Fibroblast of lung (primary cell): ENCODE results near the gene CD84. TPM values are rescaled to one million over a fixed set of nuclear protein-coding genes. Genes with fewer than 3 reads are reported as not detected.
"Not testable (repeated sequence)": the region's sequence is repeated elsewhere in the genome, so short reads cannot be mapped to it uniquely, and the experiment has no call there.

Source experiments
- DNase-seq, 2 donors: peaks; one replicate each; pipeline versions ENCODE4 v3.0.0 to v3.0.0-alpha.2; 2010; ENCODE audit warnings: low read depth in 2 of 2
- H2AFZ ChIP-seq: 2 replicates; pipeline ENCODE4 v1.5.1; 2012; ENCODE audit warnings: low read length, control low read depth, inconsistent platforms
- H3K27ac ChIP-seq: 2 replicates; pipeline ENCODE4 v1.5.1; 2011; ENCODE audit warnings: low read length, control low read depth; ENCODE audit not compliant: insufficient read depth
- H3K27me3 ChIP-seq: 2 replicates; pipeline ENCODE4 v1.5.1; 2011; ENCODE audit warnings: mild to moderate bottlenecking, low read length; ENCODE audit not compliant: control insufficient read depth, insufficient read depth
- H3K36me3 ChIP-seq: 2 replicates; pipeline ENCODE4 v1.5.1; 2011; ENCODE audit warnings: low read length; ENCODE audit not compliant: control insufficient read depth, insufficient read depth
- H3K4me1 ChIP-seq: 2 replicates; pipeline ENCODE4 v1.5.1; 2011; ENCODE audit warnings: low read length; ENCODE audit not compliant: control insufficient read depth, insufficient read depth; ENCODE audit errors: extremely low read depth
- H3K4me2 ChIP-seq: 2 replicates; pipeline ENCODE4 v1.5.1; 2011; ENCODE audit warnings: low read length, control low read depth; ENCODE audit not compliant: insufficient read depth; ENCODE audit errors: extremely low read depth
- H3K4me3 ChIP-seq, 4 experiments: fragments of 200-600 bp in 1 of 4; sonication (generic) in 1 of 4; replicated peaks in 1 of 4; 2 replicates each; pipeline ENCODE4 v1.5.1; 2011 to 2016; ENCODE audit warnings: low read length in 4 of 4, low read depth in 3 of 4, mild to moderate bottlenecking in 3 of 4, control low read depth in 2 of 4, inconsistent platforms in 1 of 4, mixed read lengths in 1 of 4; ENCODE audit not compliant: insufficient read depth in 1 of 4; ENCODE audit errors: control extremely low read depth in 1 of 4
- H3K79me2 ChIP-seq: 2 replicates; pipeline ENCODE4 v1.5.1; 2012; ENCODE audit warnings: mild to moderate bottlenecking, low read length, inconsistent platforms; ENCODE audit not compliant: control insufficient read depth, insufficient read depth
- H3K9ac ChIP-seq: 2 replicates; pipeline ENCODE4 v1.5.1; 2011; ENCODE audit warnings: mild to moderate bottlenecking, low read length, control low read depth; ENCODE audit not compliant: insufficient read depth
- H3K9me3 ChIP-seq: 2 replicates; pipeline ENCODE4 v1.5.1; 2012; ENCODE audit warnings: low read depth, low read length; ENCODE audit not compliant: control insufficient read depth, insufficient read depth
- H4K20me1 ChIP-seq: 2 replicates; pipeline ENCODE4 v1.5.1; 2011; ENCODE audit warnings: low read length; ENCODE audit not compliant: control insufficient read depth, insufficient read depth; ENCODE audit errors: extremely low read depth
- CTCF ChIP-seq, 2 donors: IDR thresholded peaks in 1 of 2; conservative IDR thresholded peaks in 1 of 2; 1 replicate in 1 of 2; 2 replicates in 1 of 2; pipeline ENCODE4 v1.5.1; 2011 to 2012; ENCODE audit warnings: low read length in 2 of 2, control low read depth in 1 of 2, inconsistent platforms in 1 of 2, low read depth in 1 of 2, mild to moderate bottlenecking in 1 of 2
- EZH2 ChIP-seq: IDR thresholded peaks from 2 replicates; pipeline ENCODE4 v1.5.1; 2012; ENCODE audit warnings: low read length, control low read depth, mild to moderate bottlenecking; ENCODE audit errors: missing control alignments
- polyA plus RNA-seq, 2 donors: library from polyadenylated mRNA; depleted of rRNA in 1 of 2; stranded (reverse) in 1 of 2; unstranded in 1 of 2; fragments of >200 nt; gene quantifications; 2 replicates each; pipeline ENCODE4 v1.2.1, GENCODE V29; 2011 to 2012; ENCODE audit warnings: missing spikeins in 1 of 2
- total RNA-seq: library from RNA; depleted of rRNA; stranded (reverse); fragments of >200 nt; gene quantifications from 2 replicates; pipeline ENCODE4 v1.2.1, GENCODE V29; 2014

CD84 gene
- total and polyA plus RNA-seq, 2 donors (not counting 1 experiment from before 2014, with no cell fraction given), result not detected

- Histone ChIP-seq H3K9me3 (no peaks in the 10 kb centered on the region), H3K4me3 (no peak overlapping the region), H2AFZ (no peak overlapping the region), H4K20me1 (no peaks in the 10 kb centered on the region), H3K27me3 (no peaks in the 10 kb centered on the region), H3K36me3 (no peaks in the 10 kb centered on the region), H3K79me2 (no peaks in the 10 kb centered on the region), H3K4me2 (no peak overlapping the region), H3K27ac (no peak overlapping the region), H3K4me1 (no peaks in the 10 kb centered on the region), H3K9ac (no peak overlapping the region)
- TF ChIP-seq EZH2 (no peak), CTCF (conservative IDR thresholded peaks at IDR 0.05 in 1 of 2, IDR thresholded peaks at IDR 0.05 in 1 of 2; ENCODE audit: low read depth in 1 of 2, low read length in 2 of 2) (no peak)
- DNase-seq, result no peak
Observed at GRCh38 chr1:160588468-160588867, 9.2 kb upstream of the CD84 start.

GRCh38 chr1:160584784-160585183 is 5.5 kb upstream of the CD84 start:
- H3K4me1 ChIP-seq, result no peaks in the 10 kb centered on the region
- TF ChIP-seq EZH2 (no peak), CTCF (conservative IDR thresholded peaks at IDR 0.05 in 1 of 2, IDR thresholded peaks at IDR 0.05 in 1 of 2; ENCODE audit: low read depth in 1 of 2, low read length in 2 of 2) (no peak)

GRCh38 chr1:160582976-160583375 is 3.7 kb upstream of the CD84 start:
- H3K27ac ChIP-seq, H2AFZ ChIP-seq, H3K4me1 ChIP-seq, H4K20me1 ChIP-seq, DNase-seq, H3K27me3 ChIP-seq, H3K4me2 ChIP-seq, H3K4me3 ChIP-seq, H3K36me3 ChIP-seq, H3K79me2 ChIP-seq, H3K9ac ChIP-seq, H3K9me3 ChIP-seq: not testable (repeated sequence)

More at GRCh38 chr1:160584784-160585183, 5.5 kb upstream of the CD84 start:
- no peak overlapping the region for H2AFZ ChIP-seq
- H3K4me2 ChIP-seq, result no peak overlapping the region
- no peaks in the 10 kb centered on the region for H3K36me3 ChIP-seq
- H3K79me2 ChIP-seq, result no peaks in the 10 kb centered on the region
- H4K20me1 ChIP-seq, result no peaks in the 10 kb centered on the region
- H3K9ac ChIP-seq, result no peak overlapping the region
- no peak overlapping the region for H3K27ac ChIP-seq
- no peak for DNase-seq
- no peaks in the 10 kb centered on the region for H3K9me3 ChIP-seq
- no peaks in the 10 kb centered on the region for H3K27me3 ChIP-seq
- no peak overlapping the region for H3K4me3 ChIP-seq
